Prostate gland (tissue), 2 donors: ENCODE measurements around the gene PDHX.

Experiments used
- POLR2A ChIP-seq: fragments of 450-650 bp; IDR thresholded peaks from one replicate; pipeline ENCODE4 v1.6.1; 2016; ENCODE audit warnings: antibody characterized with exemption, mild to moderate bottlenecking
- POLR2AphosphoS5 ChIP-seq: sonication (generic); formaldehyde crosslinking; IDR thresholded peaks from one replicate; pipeline ENCODE4 v1.6.1; 2017; ENCODE audit warnings: antibody characterized with exemption
- TF ChIP-seq, protein P1 (sequence below), 4 experiments: fragments of 200-600 bp in 2 of 4; fragments of 450-650 bp in 2 of 4; sonication (generic) in 2 of 4; IDR thresholded peaks; 1 replicate in 3 of 4; 2 replicates in 1 of 4; pipeline ENCODE4 v1.5.1; 2016 to 2019; ENCODE audit warnings: antibody characterized with exemption in 4 of 4, mild to moderate bottlenecking in 2 of 4, moderate library complexity in 2 of 4

DNA sequence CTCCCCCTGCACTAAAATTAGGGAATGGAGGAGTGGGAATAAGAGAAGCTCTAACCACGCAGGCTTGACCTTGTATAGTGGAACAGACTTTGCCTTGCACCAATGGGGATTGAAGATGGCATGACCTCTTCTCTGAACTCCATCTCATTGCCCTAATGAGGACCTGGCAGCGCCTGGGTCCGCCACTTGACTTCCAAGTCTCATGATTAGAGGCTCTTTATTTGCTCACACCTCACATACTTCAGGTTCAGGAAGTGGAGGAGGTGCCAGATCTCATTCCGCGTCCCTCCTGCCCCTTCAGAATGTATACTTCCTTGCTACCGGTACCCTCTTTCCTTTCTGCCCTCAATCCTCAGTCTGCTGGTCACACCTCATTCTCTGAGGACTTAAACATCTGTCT is 116.6 kb downstream of the PDHX start:
- TF ChIP-seq, protein P1, sequence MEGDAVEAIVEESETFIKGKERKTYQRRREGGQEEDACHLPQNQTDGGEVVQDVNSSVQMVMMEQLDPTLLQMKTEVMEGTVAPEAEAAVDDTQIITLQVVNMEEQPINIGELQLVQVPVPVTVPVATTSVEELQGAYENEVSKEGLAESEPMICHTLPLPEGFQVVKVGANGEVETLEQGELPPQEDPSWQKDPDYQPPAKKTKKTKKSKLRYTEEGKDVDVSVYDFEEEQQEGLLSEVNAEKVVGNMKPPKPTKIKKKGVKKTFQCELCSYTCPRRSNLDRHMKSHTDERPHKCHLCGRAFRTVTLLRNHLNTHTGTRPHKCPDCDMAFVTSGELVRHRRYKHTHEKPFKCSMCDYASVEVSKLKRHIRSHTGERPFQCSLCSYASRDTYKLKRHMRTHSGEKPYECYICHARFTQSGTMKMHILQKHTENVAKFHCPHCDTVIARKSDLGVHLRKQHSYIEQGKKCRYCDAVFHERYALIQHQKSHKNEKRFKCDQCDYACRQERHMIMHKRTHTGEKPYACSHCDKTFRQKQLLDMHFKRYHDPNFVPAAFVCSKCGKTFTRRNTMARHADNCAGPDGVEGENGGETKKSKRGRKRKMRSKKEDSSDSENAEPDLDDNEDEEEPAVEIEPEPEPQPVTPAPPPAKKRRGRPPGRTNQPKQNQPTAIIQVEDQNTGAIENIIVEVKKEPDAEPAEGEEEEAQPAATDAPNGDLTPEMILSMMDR (IDR thresholded peaks at IDR 0.05) = no peak
- TF ChIP-seq POLR2AphosphoS5 (no peak), POLR2A (no peak)
